C4-2B (cell line): ENCODE data around the gene PDLIM1.

Experiments
- ZFX ChIP-seq: fragments of 450-650 bp; IDR thresholded peaks from 2 replicates; pipeline ENCODE4 v1.6.1; 2017
- TF ChIP-seq, protein P1 (sequence below): fragments of 450-650 bp; conservative IDR thresholded peaks from 2 replicates; pipeline ENCODE4 v1.5.1; 2017; ENCODE audit warnings: mild to moderate bottlenecking

DNA sequence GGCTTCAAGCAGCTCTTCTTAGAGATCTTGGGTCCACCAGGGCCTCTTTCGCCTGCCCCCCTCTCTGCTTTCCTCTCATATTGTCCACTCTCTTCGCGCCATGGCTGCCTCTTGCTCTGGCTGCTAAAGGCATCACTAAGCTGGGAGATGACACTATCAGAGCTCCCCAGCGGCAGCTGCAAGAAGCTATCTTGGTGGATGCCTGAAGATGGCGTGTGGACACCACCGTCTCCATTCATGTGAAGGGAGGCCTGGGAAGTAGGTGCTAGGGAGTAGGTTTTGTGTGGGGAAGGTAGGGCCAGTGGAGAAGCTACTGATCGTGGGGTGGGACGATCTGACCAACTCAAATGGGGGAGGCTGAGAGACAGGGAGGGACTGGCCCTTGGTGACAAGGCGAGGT, 45.9 kb upstream of the PDLIM1 start:
- TF ChIP-seq, protein P1, sequence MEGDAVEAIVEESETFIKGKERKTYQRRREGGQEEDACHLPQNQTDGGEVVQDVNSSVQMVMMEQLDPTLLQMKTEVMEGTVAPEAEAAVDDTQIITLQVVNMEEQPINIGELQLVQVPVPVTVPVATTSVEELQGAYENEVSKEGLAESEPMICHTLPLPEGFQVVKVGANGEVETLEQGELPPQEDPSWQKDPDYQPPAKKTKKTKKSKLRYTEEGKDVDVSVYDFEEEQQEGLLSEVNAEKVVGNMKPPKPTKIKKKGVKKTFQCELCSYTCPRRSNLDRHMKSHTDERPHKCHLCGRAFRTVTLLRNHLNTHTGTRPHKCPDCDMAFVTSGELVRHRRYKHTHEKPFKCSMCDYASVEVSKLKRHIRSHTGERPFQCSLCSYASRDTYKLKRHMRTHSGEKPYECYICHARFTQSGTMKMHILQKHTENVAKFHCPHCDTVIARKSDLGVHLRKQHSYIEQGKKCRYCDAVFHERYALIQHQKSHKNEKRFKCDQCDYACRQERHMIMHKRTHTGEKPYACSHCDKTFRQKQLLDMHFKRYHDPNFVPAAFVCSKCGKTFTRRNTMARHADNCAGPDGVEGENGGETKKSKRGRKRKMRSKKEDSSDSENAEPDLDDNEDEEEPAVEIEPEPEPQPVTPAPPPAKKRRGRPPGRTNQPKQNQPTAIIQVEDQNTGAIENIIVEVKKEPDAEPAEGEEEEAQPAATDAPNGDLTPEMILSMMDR = no peak
- no peak for TF ChIP-seq ZFX
